ENCODE data around the gene YWHAQ. TPM values are rescaled to one million over a fixed set of nuclear protein-coding genes. Genes with fewer than 3 reads are reported as not detected.

YWHAQ gene
- total RNA-seq (2014; rRNA removed; shearing (Covaris generic)) = 378 and 389 TPM in 2 replicates

- peaks cover 8% of the 10 kb centered on the region for H3K36me3 ChIP-seq (replicated peaks; ENCODE audit: control insufficient read depth, insufficient read depth, low read length)
- DNase-seq = peak; percentile 99
- peaks cover 16% of the 10 kb centered on the region for H3K27me3 ChIP-seq (ENCODE audit: control insufficient read depth, insufficient read depth, low read length)
- peak within 1 kb of the TSS; percentile 95 for H3K4me3 ChIP-seq (ENCODE audit: insufficient read depth, low read depth, low read length)
These were observed at the start of gene YWHAQ for GRCh38 chr2:9630736-9631552. Gene YWHAQ (minus strand): TSS chr2:9630997. CDS start chr2:9630452, 545 bp downstream.

GRCh38 chr2:9680082-9680481 lies 49.3 kb upstream of the YWHAQ start:
- no peak for DNase-seq
- peaks cover 1% of the 10 kb centered on the region; the same call in 1 of the 2 replicates for H3K27me3 ChIP-seq (ENCODE audit: control insufficient read depth, insufficient read depth, low read length)
- H3K36me3 ChIP-seq (replicated peaks; ENCODE audit: control insufficient read depth, insufficient read depth, low read length) = no peaks in the 10 kb centered on the region
- no peak overlapping the region for H3K4me3 ChIP-seq (ENCODE audit: insufficient read depth, low read depth, low read length)

GRCh38 chr2:9679218-9679617 lies 48.4 kb upstream of the YWHAQ start:
- no peak overlapping the region for H3K4me3 ChIP-seq (ENCODE audit: insufficient read depth, low read depth, low read length)
- DNase-seq = no peak

DNA sequence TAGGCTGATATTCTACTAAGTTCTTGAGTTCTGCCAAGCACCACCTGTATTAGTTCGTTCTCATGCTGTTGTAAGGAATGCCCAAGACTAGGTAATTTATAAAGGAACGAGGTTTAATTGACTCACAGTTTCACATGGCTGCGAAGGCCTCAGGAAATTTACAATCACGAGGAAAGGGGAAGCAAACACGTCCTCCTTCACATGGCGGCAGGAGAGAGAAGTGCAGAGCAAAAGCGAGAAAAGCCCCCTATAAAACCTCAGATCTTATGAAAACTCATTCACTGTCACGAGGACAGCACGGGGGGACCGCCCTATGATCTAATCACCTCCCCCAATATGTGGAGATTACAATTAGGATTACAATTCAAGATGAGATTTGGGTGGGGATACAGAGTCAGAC lies 47.7 kb upstream of the YWHAQ start:
- H3K27me3 ChIP-seq (ENCODE audit: control insufficient read depth, insufficient read depth, low read length) = peaks cover 1% of the 10 kb centered on the region; the same call in 1 of the 2 replicates
- no peaks in the 10 kb centered on the region for H3K36me3 ChIP-seq (replicated peaks; ENCODE audit: control insufficient read depth, insufficient read depth, low read length)
- H3K4me3 ChIP-seq (ENCODE audit: insufficient read depth, low read depth, low read length) = no peak overlapping the region
- DNase-seq = no peak

More at GRCh38 chr2:9679218-9679617, 48.4 kb upstream of the YWHAQ start:
- no peaks in the 10 kb centered on the region for H3K36me3 ChIP-seq (replicated peaks; ENCODE audit: control insufficient read depth, insufficient read depth, low read length)
- peaks cover 1% of the 10 kb centered on the region; the same call in 1 of the 2 replicates for H3K27me3 ChIP-seq (ENCODE audit: control insufficient read depth, insufficient read depth, low read length)

DNA sequence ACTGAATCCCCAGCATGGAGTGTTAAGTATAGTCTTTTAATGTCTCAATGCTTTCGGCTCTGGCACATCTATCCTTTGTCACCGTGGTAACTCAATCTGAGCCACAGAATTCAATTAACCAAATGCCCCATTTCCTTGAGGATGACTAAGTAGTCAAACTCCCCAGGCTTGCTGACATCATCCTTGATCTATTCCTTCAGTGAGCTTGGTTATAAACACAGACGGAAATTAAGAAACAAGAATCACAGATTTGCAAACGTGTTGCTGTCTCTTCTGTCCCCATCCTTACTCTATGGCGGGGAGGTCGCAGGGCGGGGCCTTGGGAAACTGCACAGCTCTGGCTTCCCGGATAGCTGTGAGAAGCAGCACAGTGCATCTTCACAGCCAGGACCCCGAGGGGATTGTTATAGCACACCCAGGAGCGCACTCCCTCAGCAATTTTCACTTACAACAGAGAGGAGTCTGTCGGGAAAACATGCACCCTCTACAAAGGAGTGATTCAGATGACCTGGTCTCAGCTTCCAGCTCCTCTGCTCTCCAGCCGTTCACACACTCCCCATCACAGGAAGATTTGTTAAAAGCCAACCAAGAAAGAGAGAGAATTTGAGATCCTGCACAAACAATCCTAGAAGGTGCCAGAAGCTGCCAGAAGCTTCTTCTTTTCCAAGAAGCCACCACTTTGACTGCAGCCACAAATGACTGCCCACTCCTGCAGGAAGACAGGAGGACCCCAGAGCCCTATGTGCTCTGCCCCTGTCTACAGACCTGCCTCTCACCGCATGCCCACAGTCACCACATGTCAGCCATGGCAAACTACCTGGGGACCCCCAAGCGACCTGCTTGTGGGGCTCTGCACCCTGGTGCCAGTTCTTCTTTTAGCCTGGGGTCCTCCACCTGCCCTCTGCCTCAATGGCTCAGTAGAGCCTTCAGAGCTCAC lies 44.9 kb upstream of the YWHAQ start:
- no peak overlapping the region for H3K4me3 ChIP-seq (ENCODE audit: insufficient read depth, low read depth, low read length)
- peak; percentile 64 for DNase-seq

DNA sequence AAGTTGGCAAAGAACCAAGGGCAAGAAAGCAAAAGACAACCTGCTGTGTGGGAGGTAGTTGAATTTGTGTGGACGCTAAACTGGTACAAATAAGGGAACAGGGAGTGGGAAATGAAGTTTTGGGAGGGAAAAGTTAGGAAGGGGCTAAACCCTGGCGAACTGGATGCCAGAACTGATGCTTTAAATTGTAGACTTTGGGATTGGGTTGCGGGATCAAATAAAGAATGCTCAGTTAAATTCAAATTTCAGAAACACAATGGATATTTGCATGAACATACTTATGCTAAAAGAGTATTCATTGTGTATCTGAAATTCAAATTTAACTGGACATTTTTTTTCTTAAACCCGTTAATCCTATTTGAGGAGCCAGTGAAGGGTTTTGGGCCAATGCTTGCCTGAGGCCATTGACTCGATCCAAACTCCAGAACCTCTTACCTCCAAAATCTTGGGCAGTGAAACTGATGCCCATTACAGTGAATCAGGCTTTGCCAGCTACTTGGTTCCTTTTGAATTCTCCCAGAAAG lies 44.2 kb upstream of the YWHAQ start:
- no peaks in the 10 kb centered on the region for H3K36me3 ChIP-seq (replicated peaks; ENCODE audit: control insufficient read depth, insufficient read depth, low read length)
- no peak for DNase-seq
- peaks cover 1% of the 10 kb centered on the region; the same call in 1 of the 2 replicates for H3K27me3 ChIP-seq (ENCODE audit: control insufficient read depth, insufficient read depth, low read length)
- no peak overlapping the region for H3K4me3 ChIP-seq (ENCODE audit: insufficient read depth, low read depth, low read length)

More for the DNA sequence above, 44.9 kb upstream of the YWHAQ start:
- H3K27me3 ChIP-seq (ENCODE audit: control insufficient read depth, insufficient read depth, low read length) = peaks cover 1% of the 10 kb centered on the region; the same call in 1 of the 2 replicates
- H3K36me3 ChIP-seq (replicated peaks; ENCODE audit: control insufficient read depth, insufficient read depth, low read length) = no peaks in the 10 kb centered on the region

GRCh38 chr2:9673914-9674481 lies 43.2 kb upstream of the YWHAQ start:
- peaks cover 1% of the 10 kb centered on the region; the same call in 1 of the 2 replicates for H3K27me3 ChIP-seq (ENCODE audit: control insufficient read depth, insufficient read depth, low read length)
- H3K36me3 ChIP-seq (replicated peaks; ENCODE audit: control insufficient read depth, insufficient read depth, low read length) = no peaks in the 10 kb centered on the region
- no peak for DNase-seq
- H3K4me3 ChIP-seq (ENCODE audit: insufficient read depth, low read depth, low read length) = no peak overlapping the region

DNA sequence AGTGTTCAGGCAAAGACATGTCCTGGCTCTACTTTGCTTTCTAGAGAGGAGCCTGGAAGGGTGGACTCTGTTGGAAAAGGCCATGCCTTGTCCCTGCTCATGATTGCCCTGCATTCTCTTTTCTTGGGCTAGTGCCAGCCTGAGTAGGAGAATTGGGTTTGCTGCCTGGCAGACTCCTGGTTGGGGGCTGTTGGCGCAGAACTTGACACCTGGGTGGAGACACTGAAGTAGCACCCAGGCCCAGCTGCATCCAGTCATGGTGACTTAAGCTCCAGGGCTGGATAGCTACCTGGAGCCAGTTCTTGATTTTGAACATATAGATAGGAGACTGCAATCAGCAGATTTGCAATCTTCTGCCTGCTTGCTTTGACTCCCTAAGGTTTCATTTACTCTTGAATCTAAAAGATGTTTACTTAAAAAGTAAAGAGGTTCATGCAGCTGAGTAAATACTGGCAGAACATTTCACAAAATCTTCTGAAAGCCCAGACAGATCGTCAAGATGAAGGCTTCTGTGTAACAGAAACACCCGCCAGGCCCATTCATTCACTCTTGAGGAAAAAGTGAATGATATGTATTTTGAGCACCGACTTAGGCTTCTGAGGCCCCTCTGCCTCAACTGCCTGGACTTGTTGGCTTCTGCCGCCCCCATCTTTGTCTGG lies 38.0 kb upstream of the YWHAQ start:
- no peak overlapping the region for H3K4me3 ChIP-seq (ENCODE audit: insufficient read depth, low read depth, low read length)
- H3K36me3 ChIP-seq (replicated peaks; ENCODE audit: control insufficient read depth, insufficient read depth, low read length) = no peaks in the 10 kb centered on the region
- no peak for DNase-seq
- no peaks in the 10 kb centered on the region for H3K27me3 ChIP-seq (ENCODE audit: control insufficient read depth, insufficient read depth, low read length)

DNA sequence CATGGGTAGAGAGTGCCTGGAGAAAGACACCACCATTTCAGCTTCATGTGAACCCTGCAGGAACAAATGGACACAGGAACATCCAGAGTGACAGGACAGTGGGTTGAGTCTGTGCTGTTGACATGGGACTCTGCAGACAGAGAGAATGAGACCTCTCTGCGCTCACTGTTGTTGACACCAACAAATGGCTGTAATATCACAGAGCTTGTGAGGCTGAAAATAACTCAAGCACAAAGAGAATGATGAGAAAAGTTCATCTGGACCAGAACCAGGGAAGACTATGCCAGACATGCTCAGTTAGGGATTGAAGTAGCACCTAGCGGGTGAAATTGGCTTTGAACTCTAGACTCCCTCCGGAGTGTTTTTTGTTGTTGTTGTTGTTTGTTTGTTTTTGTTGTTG lies 37.0 kb upstream of the YWHAQ start:
- no peak for DNase-seq
- Histone ChIP-seq H3K27me3 (ENCODE audit: control insufficient read depth, insufficient read depth, low read length) (no peaks in the 10 kb centered on the region), H3K36me3 (replicated peaks; ENCODE audit: control insufficient read depth, insufficient read depth, low read length) (no peaks in the 10 kb centered on the region), H3K4me3 (ENCODE audit: insufficient read depth, low read depth, low read length) (no peak overlapping the region)

DNA sequence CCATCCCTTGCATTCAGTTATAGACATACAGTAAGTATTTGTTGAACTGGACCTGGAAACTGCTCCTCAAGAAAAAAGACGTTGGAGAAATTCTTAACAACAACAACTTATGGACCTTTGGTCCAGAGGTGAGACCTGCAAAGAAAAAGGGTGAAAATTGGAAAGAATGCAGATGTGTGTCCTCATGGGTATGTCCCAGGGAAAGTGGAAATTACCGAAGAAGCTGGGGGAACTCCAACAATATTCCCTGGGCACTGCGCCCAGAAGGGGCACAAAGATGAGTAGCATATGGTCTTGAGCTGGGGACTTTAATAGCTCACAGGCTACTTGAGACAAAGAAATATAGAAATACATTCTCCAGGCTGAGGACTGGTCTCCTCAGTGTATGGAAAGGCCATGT lies 35.5 kb upstream of the YWHAQ start:
- no peak for DNase-seq
- Histone ChIP-seq H3K4me3 (ENCODE audit: insufficient read depth, low read depth, low read length) (no peak overlapping the region), H3K27me3 (ENCODE audit: control insufficient read depth, insufficient read depth, low read length) (no peaks in the 10 kb centered on the region), H3K36me3 (replicated peaks; ENCODE audit: control insufficient read depth, insufficient read depth, low read length) (no peaks in the 10 kb centered on the region)

- DNase-seq = no peak
- H3K4me3 ChIP-seq (ENCODE audit: insufficient read depth, low read depth, low read length) = no peak overlapping the region
- H3K36me3 ChIP-seq (replicated peaks; ENCODE audit: control insufficient read depth, insufficient read depth, low read length) = no peaks in the 10 kb centered on the region
- H3K27me3 ChIP-seq (ENCODE audit: control insufficient read depth, insufficient read depth, low read length) = no peaks in the 10 kb centered on the region
These were observed 35.1 kb upstream of the YWHAQ start for GRCh38 chr2:9665898-9666297.

- Histone ChIP-seq H3K27me3 (ENCODE audit: control insufficient read depth, insufficient read depth, low read length) (no peaks in the 10 kb centered on the region), H3K4me3 (ENCODE audit: insufficient read depth, low read depth, low read length) (no peak overlapping the region), H3K36me3 (replicated peaks; ENCODE audit: control insufficient read depth, insufficient read depth, low read length) (no peaks in the 10 kb centered on the region)
- no peak for DNase-seq
These were observed 33.6 kb upstream of the YWHAQ start for GRCh38 chr2:9664365-9664764.

- no peak for DNase-seq
These were observed 32.4 kb upstream of the YWHAQ start for GRCh38 chr2:9663008-9663879.

More at GRCh38 chr2:9663008-9663879, 32.4 kb upstream of the YWHAQ start:
- Histone ChIP-seq H3K4me3 (ENCODE audit: insufficient read depth, low read depth, low read length) (no peak overlapping the region), H3K27me3 (ENCODE audit: control insufficient read depth, insufficient read depth, low read length) (no peaks in the 10 kb centered on the region), H3K36me3 (replicated peaks; ENCODE audit: control insufficient read depth, insufficient read depth, low read length) (no peaks in the 10 kb centered on the region)
